Measurements from ENCODE around the gene MRPS22. TPM values are rescaled to one million over a fixed set of nuclear protein-coding genes. Genes with fewer than 3 reads are reported as not detected.

The MRPS22 gene
- total and polyA plus RNA-seq, 9 of the 15 experiments (the other 6 are each of a cell fraction or from before 2014, with no cell fraction given) = 148 to 397 (median 229) TPM

- TF ChIP-seq MBD2 (IDR thresholded peaks at IDR 0.05; ENCODE audit: borderline replicate concordance, low read depth) (peak; percentile 82), KAT7 (CRISPR knock-in tag; IDR thresholded peaks at IDR 0.05; ENCODE audit: borderline replicate concordance) (no peak), POLR2A (conservative IDR thresholded peaks at IDR 0.05) (peak; percentile 90), FIP1L1 (IDR thresholded peaks at IDR 0.05; ENCODE audit: low read depth, low read length, poor library complexity, severe bottlenecking) (no peak), MYC (IDR thresholded peaks at IDR 0.05; ENCODE audit: low read depth, low read length) (peak; percentile 38; the same call in 1 of the 2 replicates), MYC (CRISPR knock-in tag; IDR thresholded peaks at IDR 0.05; ENCODE audit: borderline replicate concordance, low read depth) (no peak), E2F4 (CRISPR knock-in tag; IDR thresholded peaks at IDR 0.05; ENCODE audit: low read depth) (peak; percentile 73; the same call in 1 of the 2 replicates), NKRF (IDR thresholded peaks at IDR 0.05; ENCODE audit: borderline replicate concordance) (peak; percentile 79), BCL6 (CRISPR knock-in tag; IDR thresholded peaks at IDR 0.05) (no peak), CREB3L1 (IDR thresholded peaks at IDR 0.05; ENCODE audit: borderline replicate concordance, low read depth) (peak; percentile 84), ZNF175 (CRISPR knock-in tag; IDR thresholded peaks at IDR 0.05; ENCODE audit: low read depth) (no peak), ZNF717 (CRISPR knock-in tag; IDR thresholded peaks at IDR 0.05) (no peak), PKNOX1 (IDR thresholded peaks at IDR 0.05) (peak; percentile 32; the same call in 1 of the 2 replicates), PHF21A (IDR thresholded peaks at IDR 0.05; ENCODE audit: borderline replicate concordance, low read depth) (no peak), CBFB (CRISPR knock-in tag; IDR thresholded peaks at IDR 0.05) (0 out of 2 replicates have a peak, but pooled peaks have one; percentile 21), SIX5 (IDR thresholded peaks at IDR 0.05; ENCODE audit: borderline replicate concordance in 1 of 2, insufficient read depth in 1 of 2, low read depth in 1 of 2, low read length in 2 of 2) (peak; percentile 89 to 91), HMBOX1 (IDR thresholded peaks at IDR 0.05) (peak; percentile 44; the same call in 1 of the 2 replicates), SRSF3 (IDR thresholded peaks at IDR 0.05; ENCODE audit: insufficient read depth, low read length) (no peak)
These were observed at the start of gene MRPS22 (continued) for GRCh38 chr3:139343895-139344856.
